ENCODE measurements around the gene EHMT2.
A peak's percentile ranks its signal among the peaks of the same experiment; 100 is the strongest.

Gene EHMT2

DNA sequence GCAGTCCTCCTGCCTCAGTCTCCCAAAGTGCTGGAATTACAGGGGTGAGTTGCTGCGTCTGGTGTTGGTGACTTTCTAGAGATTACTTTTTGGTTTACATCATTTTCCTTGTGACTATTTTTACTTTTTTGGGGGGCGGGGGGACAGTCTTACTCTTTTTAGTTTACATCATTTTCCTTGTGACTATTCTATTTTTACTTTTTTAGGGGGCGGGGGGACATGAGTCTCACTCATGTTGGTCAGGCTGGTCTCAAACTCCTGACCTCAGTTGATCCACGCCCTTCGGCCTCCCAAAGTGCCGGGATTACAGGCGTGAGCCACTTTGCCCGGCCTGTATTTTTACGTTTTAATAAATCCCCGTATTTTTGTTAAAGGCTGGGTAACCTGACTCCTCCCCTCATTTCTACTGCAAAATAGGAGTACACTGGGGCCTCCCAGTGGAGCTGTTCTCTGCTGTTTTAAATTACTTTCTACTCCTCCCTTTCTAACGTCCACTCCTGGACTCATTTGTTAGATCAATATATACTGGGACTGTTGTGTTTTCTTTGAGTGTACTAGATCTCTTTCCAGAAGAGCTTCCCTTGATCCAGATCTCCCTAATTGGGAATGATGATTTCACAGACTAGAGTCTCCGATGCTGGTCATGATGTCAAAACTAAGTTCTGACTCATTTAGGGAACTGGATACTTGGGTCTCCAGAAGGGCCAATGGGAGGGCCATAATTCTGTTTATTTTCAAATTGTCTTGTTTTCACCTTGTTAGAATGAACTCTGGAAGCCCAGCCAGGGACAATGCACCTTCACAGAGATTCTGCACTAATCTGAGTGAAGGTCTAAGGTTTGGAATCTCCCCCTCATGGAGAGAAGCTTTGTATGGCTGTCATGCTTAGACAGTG lies 60.8 kb downstream of the EHMT2 start (continued):
- TF ChIP-seq, protein P1, sequence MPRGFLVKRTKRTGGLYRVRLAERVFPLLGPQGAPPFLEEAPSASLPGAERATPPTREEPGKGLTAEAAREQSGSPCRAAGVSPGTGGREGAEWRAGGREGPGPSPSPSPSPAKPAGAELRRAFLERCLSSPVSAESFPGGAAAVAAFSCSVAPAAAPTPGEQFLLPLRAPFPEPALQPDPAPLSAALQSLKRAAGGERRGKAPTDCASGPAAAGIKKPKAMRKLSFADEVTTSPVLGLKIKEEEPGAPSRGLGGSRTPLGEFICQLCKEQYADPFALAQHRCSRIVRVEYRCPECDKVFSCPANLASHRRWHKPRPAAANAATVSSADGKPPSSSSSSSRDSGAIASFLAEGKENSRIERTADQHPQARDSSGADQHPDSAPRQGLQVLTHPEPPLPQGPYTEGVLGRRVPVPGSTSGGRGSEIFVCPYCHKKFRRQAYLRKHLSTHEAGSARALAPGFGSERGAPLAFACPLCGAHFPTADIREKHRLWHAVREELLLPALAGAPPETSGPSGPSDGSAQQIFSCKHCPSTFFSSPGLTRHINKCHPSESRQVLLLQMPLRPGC (tag by site-specific recombination; IDR thresholded peaks at IDR 0.05) = no peak
- TF ChIP-seq, protein P2, sequence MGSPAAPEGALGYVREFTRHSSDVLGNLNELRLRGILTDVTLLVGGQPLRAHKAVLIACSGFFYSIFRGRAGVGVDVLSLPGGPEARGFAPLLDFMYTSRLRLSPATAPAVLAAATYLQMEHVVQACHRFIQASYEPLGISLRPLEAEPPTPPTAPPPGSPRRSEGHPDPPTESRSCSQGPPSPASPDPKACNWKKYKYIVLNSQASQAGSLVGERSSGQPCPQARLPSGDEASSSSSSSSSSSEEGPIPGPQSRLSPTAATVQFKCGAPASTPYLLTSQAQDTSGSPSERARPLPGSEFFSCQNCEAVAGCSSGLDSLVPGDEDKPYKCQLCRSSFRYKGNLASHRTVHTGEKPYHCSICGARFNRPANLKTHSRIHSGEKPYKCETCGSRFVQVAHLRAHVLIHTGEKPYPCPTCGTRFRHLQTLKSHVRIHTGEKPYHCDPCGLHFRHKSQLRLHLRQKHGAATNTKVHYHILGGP (tag by site-specific recombination; IDR thresholded peaks at IDR 0.05) = no peak
- TF ChIP-seq, protein P3, sequence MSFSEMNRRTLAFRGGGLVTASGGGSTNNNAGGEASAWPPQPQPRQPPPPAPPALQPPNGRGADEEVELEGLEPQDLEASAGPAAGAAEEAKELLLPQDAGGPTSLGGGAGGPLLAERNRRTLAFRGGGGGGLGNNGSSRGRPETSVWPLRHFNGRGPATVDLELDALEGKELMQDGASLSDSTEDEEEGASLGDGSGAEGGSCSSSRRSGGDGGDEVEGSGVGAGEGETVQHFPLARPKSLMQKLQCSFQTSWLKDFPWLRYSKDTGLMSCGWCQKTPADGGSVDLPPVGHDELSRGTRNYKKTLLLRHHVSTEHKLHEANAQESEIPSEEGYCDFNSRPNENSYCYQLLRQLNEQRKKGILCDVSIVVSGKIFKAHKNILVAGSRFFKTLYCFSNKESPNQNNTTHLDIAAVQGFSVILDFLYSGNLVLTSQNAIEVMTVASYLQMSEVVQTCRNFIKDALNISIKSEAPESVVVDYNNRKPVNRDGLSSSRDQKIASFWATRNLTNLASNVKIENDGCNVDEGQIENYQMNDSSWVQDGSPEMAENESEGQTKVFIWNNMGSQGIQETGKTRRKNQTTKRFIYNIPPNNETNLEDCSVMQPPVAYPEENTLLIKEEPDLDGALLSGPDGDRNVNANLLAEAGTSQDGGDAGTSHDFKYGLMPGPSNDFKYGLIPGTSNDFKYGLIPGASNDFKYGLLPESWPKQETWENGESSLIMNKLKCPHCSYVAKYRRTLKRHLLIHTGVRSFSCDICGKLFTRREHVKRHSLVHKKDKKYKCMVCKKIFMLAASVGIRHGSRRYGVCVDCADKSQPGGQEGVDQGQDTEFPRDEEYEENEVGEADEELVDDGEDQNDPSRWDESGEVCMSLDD (tag by site-specific recombination; IDR thresholded peaks at IDR 0.05) = no peak
- TF ChIP-seq ZNF132 (tag by site-specific recombination; IDR thresholded peaks at IDR 0.05; ENCODE audit: borderline replicate concordance) = no peak
- TF ChIP-seq ZNF223 (tag by site-specific recombination; IDR thresholded peaks at IDR 0.05) = no peak
- TF ChIP-seq OSR2 (tag by site-specific recombination; IDR thresholded peaks at IDR 0.05) = no peak
- TF ChIP-seq, protein P4, sequence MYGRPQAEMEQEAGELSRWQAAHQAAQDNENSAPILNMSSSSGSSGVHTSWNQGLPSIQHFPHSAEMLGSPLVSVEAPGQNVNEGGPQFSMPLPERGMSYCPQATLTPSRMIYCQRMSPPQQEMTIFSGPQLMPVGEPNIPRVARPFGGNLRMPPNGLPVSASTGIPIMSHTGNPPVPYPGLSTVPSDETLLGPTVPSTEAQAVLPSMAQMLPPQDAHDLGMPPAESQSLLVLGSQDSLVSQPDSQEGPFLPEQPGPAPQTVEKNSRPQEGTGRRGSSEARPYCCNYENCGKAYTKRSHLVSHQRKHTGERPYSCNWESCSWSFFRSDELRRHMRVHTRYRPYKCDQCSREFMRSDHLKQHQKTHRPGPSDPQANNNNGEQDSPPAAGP (tag by site-specific recombination; IDR thresholded peaks at IDR 0.05) = peak; percentile 75
- no peak for TF ChIP-seq GLI2 (tag by site-specific recombination; IDR thresholded peaks at IDR 0.05; ENCODE audit: borderline replicate concordance, low read depth)
- TF ChIP-seq, protein P5, sequence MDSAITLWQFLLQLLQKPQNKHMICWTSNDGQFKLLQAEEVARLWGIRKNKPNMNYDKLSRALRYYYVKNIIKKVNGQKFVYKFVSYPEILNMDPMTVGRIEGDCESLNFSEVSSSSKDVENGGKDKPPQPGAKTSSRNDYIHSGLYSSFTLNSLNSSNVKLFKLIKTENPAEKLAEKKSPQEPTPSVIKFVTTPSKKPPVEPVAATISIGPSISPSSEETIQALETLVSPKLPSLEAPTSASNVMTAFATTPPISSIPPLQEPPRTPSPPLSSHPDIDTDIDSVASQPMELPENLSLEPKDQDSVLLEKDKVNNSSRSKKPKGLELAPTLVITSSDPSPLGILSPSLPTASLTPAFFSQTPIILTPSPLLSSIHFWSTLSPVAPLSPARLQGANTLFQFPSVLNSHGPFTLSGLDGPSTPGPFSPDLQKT (IDR thresholded peaks at IDR 0.05; ENCODE audit: borderline replicate concordance, low read depth, low read length) = no peak
- TF ChIP-seq, protein P6, sequence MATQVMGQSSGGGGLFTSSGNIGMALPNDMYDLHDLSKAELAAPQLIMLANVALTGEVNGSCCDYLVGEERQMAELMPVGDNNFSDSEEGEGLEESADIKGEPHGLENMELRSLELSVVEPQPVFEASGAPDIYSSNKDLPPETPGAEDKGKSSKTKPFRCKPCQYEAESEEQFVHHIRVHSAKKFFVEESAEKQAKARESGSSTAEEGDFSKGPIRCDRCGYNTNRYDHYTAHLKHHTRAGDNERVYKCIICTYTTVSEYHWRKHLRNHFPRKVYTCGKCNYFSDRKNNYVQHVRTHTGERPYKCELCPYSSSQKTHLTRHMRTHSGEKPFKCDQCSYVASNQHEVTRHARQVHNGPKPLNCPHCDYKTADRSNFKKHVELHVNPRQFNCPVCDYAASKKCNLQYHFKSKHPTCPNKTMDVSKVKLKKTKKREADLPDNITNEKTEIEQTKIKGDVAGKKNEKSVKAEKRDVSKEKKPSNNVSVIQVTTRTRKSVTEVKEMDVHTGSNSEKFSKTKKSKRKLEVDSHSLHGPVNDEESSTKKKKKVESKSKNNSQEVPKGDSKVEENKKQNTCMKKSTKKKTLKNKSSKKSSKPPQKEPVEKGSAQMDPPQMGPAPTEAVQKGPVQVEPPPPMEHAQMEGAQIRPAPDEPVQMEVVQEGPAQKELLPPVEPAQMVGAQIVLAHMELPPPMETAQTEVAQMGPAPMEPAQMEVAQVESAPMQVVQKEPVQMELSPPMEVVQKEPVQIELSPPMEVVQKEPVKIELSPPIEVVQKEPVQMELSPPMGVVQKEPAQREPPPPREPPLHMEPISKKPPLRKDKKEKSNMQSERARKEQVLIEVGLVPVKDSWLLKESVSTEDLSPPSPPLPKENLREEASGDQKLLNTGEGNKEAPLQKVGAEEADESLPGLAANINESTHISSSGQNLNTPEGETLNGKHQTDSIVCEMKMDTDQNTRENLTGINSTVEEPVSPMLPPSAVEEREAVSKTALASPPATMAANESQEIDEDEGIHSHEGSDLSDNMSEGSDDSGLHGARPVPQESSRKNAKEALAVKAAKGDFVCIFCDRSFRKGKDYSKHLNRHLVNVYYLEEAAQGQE (tag by site-specific recombination; IDR thresholded peaks at IDR 0.05) = no peak
- TF ChIP-seq ZNF416 (tag by site-specific recombination; IDR thresholded peaks at IDR 0.05) = no peak
- TF ChIP-seq ZBTB8A (tag by site-specific recombination; IDR thresholded peaks at IDR 0.05) = no peak
- no peak for TF ChIP-seq ZNF837 (tag by site-specific recombination; IDR thresholded peaks at IDR 0.05)
- TF ChIP-seq ZNF701 (tag by site-specific recombination; IDR thresholded peaks at IDR 0.05) = no peak
- no peak for TF ChIP-seq HOXD13 (CRISPR knock-in tag; IDR thresholded peaks at IDR 0.05; ENCODE audit: borderline replicate concordance)
- TF ChIP-seq WT1 (tag by site-specific recombination; IDR thresholded peaks at IDR 0.05) = peak; percentile 84
- TF ChIP-seq ZNF341 (tag by site-specific recombination; IDR thresholded peaks at IDR 0.05; ENCODE audit: low read depth) = peak; percentile 84
- TF ChIP-seq ZBTB20 (tag by site-specific recombination; IDR thresholded peaks at IDR 0.05) = no peak
- 0 out of 2 replicates have a peak, but pooled peaks have one; percentile 47 for TF ChIP-seq IKZF3 (tag by site-specific recombination; IDR thresholded peaks at IDR 0.05)
- TF ChIP-seq, protein P7, sequence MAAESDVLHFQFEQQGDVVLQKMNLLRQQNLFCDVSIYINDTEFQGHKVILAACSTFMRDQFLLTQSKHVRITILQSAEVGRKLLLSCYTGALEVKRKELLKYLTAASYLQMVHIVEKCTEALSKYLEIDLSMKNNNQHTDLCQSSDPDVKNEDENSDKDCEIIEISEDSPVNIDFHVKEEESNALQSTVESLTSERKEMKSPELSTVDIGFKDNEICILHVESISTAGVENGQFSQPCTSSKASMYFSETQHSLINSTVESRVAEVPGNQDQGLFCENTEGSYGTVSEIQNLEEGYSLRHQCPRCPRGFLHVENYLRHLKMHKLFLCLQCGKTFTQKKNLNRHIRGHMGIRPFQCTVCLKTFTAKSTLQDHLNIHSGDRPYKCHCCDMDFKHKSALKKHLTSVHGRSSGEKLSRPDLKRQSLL (tag by site-specific recombination; IDR thresholded peaks at IDR 0.05) = no peak
- TF ChIP-seq ZSCAN16 (tag by site-specific recombination; IDR thresholded peaks at IDR 0.05) = no peak
- TF ChIP-seq, protein P8, sequence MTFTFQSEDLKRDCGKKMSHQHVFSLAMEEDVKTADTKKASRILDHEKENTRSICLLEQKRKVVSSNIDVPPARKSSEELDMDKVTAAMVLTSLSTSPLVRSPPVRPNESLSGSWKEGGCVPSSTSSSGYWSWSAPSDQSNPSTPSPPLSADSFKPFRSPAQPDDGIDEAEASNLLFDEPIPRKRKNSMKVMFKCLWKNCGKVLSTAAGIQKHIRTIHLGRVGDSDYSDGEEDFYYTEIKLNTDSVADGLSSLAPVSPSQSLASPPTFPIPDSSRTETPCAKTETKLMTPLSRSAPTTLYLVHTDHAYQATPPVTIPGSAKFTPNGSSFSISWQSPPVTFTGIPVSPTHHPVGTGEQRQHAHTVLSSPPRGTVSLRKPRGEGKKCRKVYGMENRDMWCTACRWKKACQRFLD (tag by site-specific recombination; IDR thresholded peaks at IDR 0.05) = no peak
- TF ChIP-seq ZNF366 (tag by site-specific recombination; conservative IDR thresholded peaks at IDR 0.05) = peak; percentile 79
- 0 out of 2 replicates have a peak, but pooled peaks have one; percentile 15 for TF ChIP-seq ZNF664 (tag by site-specific recombination; IDR thresholded peaks at IDR 0.05)
